ENCODE measurements around the gene BAK1. TPM values are rescaled to one million over a fixed set of nuclear protein-coding genes. Genes with fewer than 3 reads are reported as not detected.

The BAK1 gene
- total RNA-seq, 2 donors from 2014 or later = 13.8 to 14.0 TPM

- TF ChIP-seq CTCF (IDR thresholded peaks at IDR 0.05) = no peak
- peaks cover 3 to 9% of the 10 kb centered on the region in 2 donors for H3K4me1 ChIP-seq (ENCODE audit: control insufficient read depth in 1 of 2, low read depth in 2 of 2)
- peak overlapping the region; percentile 73 for H3K4me3 ChIP-seq
- peak overlapping the region; percentile 78 to 85 for H3K27ac ChIP-seq
- H3K36me3 ChIP-seq = peaks cover 16% of the 10 kb centered on the region
- DNase-seq (ENCODE audit: low spot score) (no peak), ATAC-seq (ENCODE audit: insufficient number of reproducible peaks, low FRiP score, low read depth) (no peak)
- H3K9me3 ChIP-seq = no peaks in the 10 kb centered on the region
- no peaks in the 10 kb centered on the region for H3K27me3 ChIP-seq (replicated peaks; ENCODE audit: insufficient read depth)
Observed at GRCh38 chr6:33571637-33572316, 8.3 kb downstream of the BAK1 start.

- Histone ChIP-seq H3K9me3 (no peaks in the 10 kb centered on the region), H3K4me3 (peak overlapping the region; percentile 73), H3K27me3 (replicated peaks; ENCODE audit: insufficient read depth) (no peaks in the 10 kb centered on the region), H3K27ac (peak overlapping the region; percentile 78 to 85), H3K4me1 (ENCODE audit: control insufficient read depth in 1 of 2, low read depth in 2 of 2) (peaks cover 3 to 9% of the 10 kb centered on the region in 2 donors), H3K36me3 (peaks cover 13% of the 10 kb centered on the region)
- peak; percentile 80 for ATAC-seq (ENCODE audit: insufficient number of reproducible peaks, low FRiP score, low read depth)
- TF ChIP-seq CTCF (IDR thresholded peaks at IDR 0.05) = no peak
- DNase-seq (ENCODE audit: low spot score) = no peak
Observed at GRCh38 chr6:33570806-33571636, 9.1 kb downstream of the BAK1 start.

GRCh38 chr6:33568826-33569570 is 11.1 kb downstream of the BAK1 start:
- no peak for ATAC-seq (ENCODE audit: insufficient number of reproducible peaks, low FRiP score, low read depth)
- H3K36me3 ChIP-seq = peaks cover 2% of the 10 kb centered on the region
- no peak for TF ChIP-seq CTCF (IDR thresholded peaks at IDR 0.05)
- no peaks in the 10 kb centered on the region for H3K27me3 ChIP-seq (replicated peaks; ENCODE audit: insufficient read depth)
- no peaks in the 10 kb centered on the region for H3K9me3 ChIP-seq
- H3K27ac ChIP-seq = no peak overlapping the region
- DNase-seq (ENCODE audit: low spot score) = no peak
- peaks cover 3 to 9% of the 10 kb centered on the region in 2 donors for H3K4me1 ChIP-seq (ENCODE audit: control insufficient read depth in 1 of 2, low read depth in 2 of 2)
- H3K4me3 ChIP-seq = no peak overlapping the region

GRCh38 chr6:33567836-33568235 is 12.2 kb downstream of the BAK1 start:
- H3K9me3 ChIP-seq = no peaks in the 10 kb centered on the region
- no peak for DNase-seq (ENCODE audit: low spot score)
- peaks cover 3 to 9% of the 10 kb centered on the region in 2 donors for H3K4me1 ChIP-seq (ENCODE audit: control insufficient read depth in 1 of 2, low read depth in 2 of 2)
- H3K4me3 ChIP-seq = no peak overlapping the region
- no peaks in the 10 kb centered on the region for H3K27me3 ChIP-seq (replicated peaks; ENCODE audit: insufficient read depth)
- no peak overlapping the region for H3K27ac ChIP-seq
- TF ChIP-seq CTCF (IDR thresholded peaks at IDR 0.05) = no peak
- no peak for ATAC-seq (ENCODE audit: insufficient number of reproducible peaks, low FRiP score, low read depth)
- H3K36me3 ChIP-seq = no peaks in the 10 kb centered on the region

Measured in thoracic aorta (tissue), 2 donors.